HG03175 (cell line): ENCODE data around the gene MCF2L2.

Experiments used
- ATAC-seq: cut with Tn5 transposase; IDR thresholded peaks from one replicate; pipeline ENCODE4 v1.9.1; 2021; ENCODE audit warnings: mild to moderate bottlenecking, moderate library complexity; ENCODE audit not compliant: unreplicated experiment

The MCF2L2 gene

GRCh38 chr3:183151086-183151485 lies 277.3 kb downstream of the MCF2L2 start:
- no peak for ATAC-seq

- no peak for ATAC-seq
These were observed 278.3 kb downstream of the MCF2L2 start for GRCh38 chr3:183149915-183150750.

- ATAC-seq: no peak
These were observed 280.4 kb downstream of the MCF2L2 start for GRCh38 chr3:183148056-183148455.

- ATAC-seq: no peak
These were observed 284.1 kb downstream of the MCF2L2 start for GRCh38 chr3:183144363-183144762.

- ATAC-seq: no peak
These were observed 286.2 kb downstream of the MCF2L2 start for GRCh38 chr3:183142199-183142598.

GRCh38 chr3:183134844-183135243 lies 293.6 kb downstream of the MCF2L2 start:
- no peak for ATAC-seq

GRCh38 chr3:183132409-183132808 lies 296.0 kb downstream of the MCF2L2 start:
- no peak for ATAC-seq

GRCh38 chr3:183131735-183132134 lies 296.7 kb downstream of the MCF2L2 start:
- no peak for ATAC-seq

GRCh38 chr3:183131186-183131725 lies 297.2 kb downstream of the MCF2L2 start:
- ATAC-seq: no peak

GRCh38 chr3:183129243-183129642 lies 299.2 kb downstream of the MCF2L2 start:
- no peak for ATAC-seq

- no peak for ATAC-seq
These were observed 299.7 kb downstream of the MCF2L2 start for GRCh38 chr3:183128709-183129108.
